Right lobe of liver (tissue), 6 donors: ENCODE results near the gene BLACAT1. TPM values are rescaled to one million over a fixed set of nuclear protein-coding genes. Genes with fewer than 3 reads are reported as not detected.

Experiments used
- ATAC-seq, 4 donors: fragments of 200-7000 bp; cut with Tn5 transposase; one replicate each; pipeline ENCODE4 v1.9.1; 2020; ENCODE audit warnings: mild to moderate bottlenecking in 4 of 4, moderate library complexity in 4 of 4
- DNase-seq, 3 donors: peaks; one replicate each; pipeline ENCODE4 v3.0.0-alpha.2; 2020
- H3K27ac ChIP-seq, 3 donors: fragments of 200-600 bp; one replicate each; pipeline ENCODE4 v1.8.0; 2022
- H3K27me3 ChIP-seq, 2 donors: fragments of 200-600 bp; one replicate each; pipeline ENCODE4 v1.8.0; 2022
- H3K36me3 ChIP-seq, 4 donors: fragments of 200-600 bp; sonication (generic) in 1 of 4; one replicate each; pipeline versions ENCODE4 v1.5.1 to v1.8.0; 2017 to 2022; ENCODE audit warnings: control low read depth in 1 of 4
- H3K4me1 ChIP-seq, 4 donors: fragments of 200-600 bp; sonication (generic) in 1 of 4; one replicate each; pipeline versions ENCODE4 v1.5.1 to v1.8.0; 2017 to 2022; ENCODE audit warnings: control low read depth in 1 of 4
- H3K4me3 ChIP-seq, 3 donors: fragments of 200-600 bp; one replicate each; pipeline ENCODE4 v1.8.0; 2022
- H3K9me3 ChIP-seq, 4 donors: fragments of 200-600 bp; sonication (generic) in 1 of 4; one replicate each; pipeline versions ENCODE4 v1.5.1 to v1.8.0; 2017 to 2022; ENCODE audit warnings: control low read depth in 1 of 4
- POLR2A ChIP-seq: fragments of 450-650 bp; IDR thresholded peaks from one replicate; pipeline ENCODE4 v1.6.1; 2017; ENCODE audit warnings: antibody characterized with exemption, mild to moderate bottlenecking
- WGBS: methylation state at CpG from one replicate; pipeline ENCODE4 v1.1.6; 2018; ENCODE audit warnings: low coverage, low lambda C conversion rate; ENCODE audit not compliant: insufficient coverage; ENCODE audit errors: missing lambda C conversion rate; 5-methylcytosine and 5-hydroxymethylcytosine counted together
- intact Hi-C, 2 donors: fragments of 100-400 bp; cut with DNase I; formaldehyde crosslinking; loops; one replicate each; pipeline versions ENCODE4 v1.11.2 to v1.14.1; 2022
- total RNA-seq, 6 experiments: library from RNA; depleted of rRNA in 2 of 6; stranded (reverse); fragments of >200 nt in 2 of 6; fragmentation: NEBNext Ultra II Directional in 3 of 6; extraction: Animal tissue kit (Norgen Biotek cat#: 25700) in 3 of 6; gene quantifications; one replicate each; pipeline versions ENCODE4 v1.1.0 to v1.2.4, GENCODE V29; 2016 to 2023
- TF ChIP-seq, protein P1 (sequence below), 4 donors: fragments of 200-600 bp in 3 of 4; fragments of 450-650 bp in 1 of 4; IDR thresholded peaks; one replicate each; pipeline versions ENCODE4 v1.5.1 to v1.8.0; 2016 to 2022; ENCODE audit warnings: antibody characterized with exemption in 4 of 4, mild to moderate bottlenecking in 2 of 4
- donor health status: DM: no; HTN: yes; CAD: no.
- donor health status: DM: no; HTN: no; CAD: no.
- donor health status: DM: no; HTN: no; CAD: no.
- donor health status: DM: no; HTN: yes; CAD: no.
- donor health status: DM: no; HTN: yes; CAD: no.

Gene BLACAT1
- total RNA-seq, 6 experiments from 2014 or later: 0.06 TPM; not detected in 5

DNA sequence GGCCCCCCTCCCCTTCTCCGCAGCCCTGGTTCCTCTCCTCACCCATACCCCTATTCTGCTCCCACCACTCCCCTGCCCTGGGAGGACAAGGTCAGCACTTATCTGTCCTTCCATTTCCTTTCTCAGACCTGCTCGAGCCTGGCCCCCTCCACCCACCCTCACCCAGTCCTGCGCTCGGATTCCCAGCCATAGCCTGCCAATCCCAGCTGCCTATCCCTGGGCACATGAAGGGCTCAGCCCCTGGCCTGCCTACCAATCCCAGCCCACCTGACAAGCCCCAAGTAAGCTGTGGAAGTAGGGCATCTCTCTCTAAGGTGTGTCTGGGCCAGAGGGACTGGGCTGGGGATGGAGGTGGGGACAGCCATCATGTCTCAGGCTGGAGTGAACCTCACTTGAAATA lies 5.4 kb downstream of the BLACAT1 start:
- TF ChIP-seq, protein P1, sequence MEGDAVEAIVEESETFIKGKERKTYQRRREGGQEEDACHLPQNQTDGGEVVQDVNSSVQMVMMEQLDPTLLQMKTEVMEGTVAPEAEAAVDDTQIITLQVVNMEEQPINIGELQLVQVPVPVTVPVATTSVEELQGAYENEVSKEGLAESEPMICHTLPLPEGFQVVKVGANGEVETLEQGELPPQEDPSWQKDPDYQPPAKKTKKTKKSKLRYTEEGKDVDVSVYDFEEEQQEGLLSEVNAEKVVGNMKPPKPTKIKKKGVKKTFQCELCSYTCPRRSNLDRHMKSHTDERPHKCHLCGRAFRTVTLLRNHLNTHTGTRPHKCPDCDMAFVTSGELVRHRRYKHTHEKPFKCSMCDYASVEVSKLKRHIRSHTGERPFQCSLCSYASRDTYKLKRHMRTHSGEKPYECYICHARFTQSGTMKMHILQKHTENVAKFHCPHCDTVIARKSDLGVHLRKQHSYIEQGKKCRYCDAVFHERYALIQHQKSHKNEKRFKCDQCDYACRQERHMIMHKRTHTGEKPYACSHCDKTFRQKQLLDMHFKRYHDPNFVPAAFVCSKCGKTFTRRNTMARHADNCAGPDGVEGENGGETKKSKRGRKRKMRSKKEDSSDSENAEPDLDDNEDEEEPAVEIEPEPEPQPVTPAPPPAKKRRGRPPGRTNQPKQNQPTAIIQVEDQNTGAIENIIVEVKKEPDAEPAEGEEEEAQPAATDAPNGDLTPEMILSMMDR (IDR thresholded peaks at IDR 0.05): no peak
- no peak for TF ChIP-seq POLR2A
- Histone ChIP-seq H3K27me3 (peaks cover 0 to 15% of the 10 kb centered on the region in 2 donors), H3K9me3 (no peaks in the 10 kb centered on the region), H3K4me3 (no peak overlapping the region), H3K36me3 (no peaks in the 10 kb centered on the region), H3K4me1 (no peaks in the 10 kb centered on the region), H3K27ac (no peak overlapping the region)
- no peak for DNase-seq
- WGBS: 48% methylated on average over 3 of the region's 4 CpGs
- ATAC-seq: no peak
- intact Hi-C loops: no loop called here

DNA sequence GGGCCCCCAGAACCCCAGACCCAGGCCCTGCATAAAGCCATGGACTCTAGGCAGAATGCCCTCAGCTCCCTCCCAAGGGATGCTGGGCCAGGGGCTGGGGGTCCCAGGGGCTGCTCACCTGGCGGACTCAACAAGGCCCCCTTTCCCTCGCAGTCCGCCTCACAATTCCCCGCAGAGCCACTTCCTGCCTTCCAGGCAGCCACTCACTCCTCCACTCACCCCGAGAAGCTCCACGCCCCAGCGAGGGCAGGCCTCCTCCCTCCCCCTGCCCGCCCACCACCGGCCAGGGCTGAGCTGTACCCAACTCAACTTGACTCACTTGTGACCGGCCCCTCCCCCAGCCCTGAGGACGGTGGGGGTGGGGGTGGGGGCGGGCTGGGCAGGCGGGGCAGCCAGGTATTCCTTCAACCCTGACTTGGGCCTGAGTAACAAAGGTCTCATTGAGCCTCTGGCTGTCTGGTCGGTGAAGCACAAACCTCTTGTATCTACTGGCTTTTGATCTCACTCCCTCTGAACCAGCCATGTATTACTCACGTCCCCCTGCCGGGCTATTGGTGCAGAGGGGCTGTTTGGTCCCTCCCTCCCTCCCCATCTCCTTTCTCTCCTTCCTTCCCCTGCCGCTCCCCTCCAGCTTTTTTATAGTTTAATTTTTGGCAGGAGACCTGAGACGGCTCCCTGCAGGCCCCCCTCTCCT lies 5.9 kb downstream of the BLACAT1 start:
- H3K27ac ChIP-seq: no peak overlapping the region
- DNase-seq (no peak), ATAC-seq (peak in 2 of 4 donors; percentile 23 to 32)
- WGBS: 30% methylated on average over 9 of the region's 18 CpGs
- no peak for TF ChIP-seq POLR2A
- TF ChIP-seq, protein P1 (IDR thresholded peaks at IDR 0.05): no peak
- peaks cover 0 to 11% of the 10 kb centered on the region in 2 donors for H3K27me3 ChIP-seq
- no peak overlapping the region for H3K4me3 ChIP-seq
- H3K36me3 ChIP-seq: no peaks in the 10 kb centered on the region
- no peaks in the 10 kb centered on the region for H3K9me3 ChIP-seq
- intact Hi-C loops: no loop called here
- H3K4me1 ChIP-seq: no peaks in the 10 kb centered on the region

- H3K9me3 ChIP-seq: no peaks in the 10 kb centered on the region
- no peaks in the 10 kb centered on the region for H3K36me3 ChIP-seq
- WGBS: 20% methylated on average over 1 of the region's 4 CpGs
- H3K27me3 ChIP-seq: peaks cover 0 to 6% of the 10 kb centered on the region in 2 donors
- ATAC-seq (no peak), DNase-seq (no peak)
- no peak for TF ChIP-seq POLR2A
- TF ChIP-seq, protein P1 (IDR thresholded peaks at IDR 0.05): no peak
- intact Hi-C loops: no loop called here
- H3K27ac ChIP-seq: no peak overlapping the region
- no peak overlapping the region for H3K4me3 ChIP-seq
- H3K4me1 ChIP-seq: no peaks in the 10 kb centered on the region
Observed at GRCh38 chr1:205449254-205449749, 6.5 kb downstream of the BLACAT1 start.

DNA sequence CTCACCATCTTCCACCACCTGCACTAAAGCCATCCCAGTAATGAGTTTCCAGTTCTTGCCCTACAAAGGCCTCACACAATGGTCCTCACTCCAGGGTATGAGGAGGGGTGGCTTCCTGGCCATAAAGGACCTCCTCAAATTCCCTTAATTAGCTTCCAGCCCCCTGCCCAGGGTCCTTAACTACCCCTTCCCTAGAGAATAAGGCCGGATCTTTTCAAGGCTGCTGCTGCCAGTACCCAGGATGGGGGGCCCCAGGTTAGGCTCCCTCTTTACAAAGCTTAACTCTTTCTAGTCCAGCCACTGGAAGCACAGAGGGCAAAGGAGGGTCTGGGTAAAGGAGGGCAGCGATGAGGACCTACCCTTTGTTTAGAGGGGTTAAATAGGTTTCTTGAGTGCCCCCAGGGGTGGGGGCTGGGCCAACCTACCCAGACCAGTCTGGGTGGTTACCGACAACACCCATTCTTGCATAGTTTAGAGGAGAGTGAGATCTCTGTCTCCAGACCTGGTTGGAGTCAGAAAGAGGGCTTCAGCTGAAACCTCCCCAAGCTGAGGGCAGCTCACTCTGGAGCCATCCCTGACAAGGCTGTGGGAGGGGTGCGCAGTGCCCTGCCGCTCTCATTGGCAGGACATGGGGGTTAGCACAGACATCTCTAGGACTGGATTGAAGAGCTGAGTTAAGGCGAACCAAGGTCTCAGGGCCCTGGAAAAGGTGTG lies 7.1 kb downstream of the BLACAT1 start:
- Histone ChIP-seq H3K27ac (no peak overlapping the region), H3K9me3 (no peaks in the 10 kb centered on the region), H3K36me3 (no peaks in the 10 kb centered on the region), H3K4me3 (no peak overlapping the region), H3K27me3 (peaks cover 0 to 2% of the 10 kb centered on the region in 2 donors), H3K4me1 (no peaks in the 10 kb centered on the region)
- WGBS: 46% methylated on average over 2 of the region's 6 CpGs
- intact Hi-C loops: no loop called here
- ATAC-seq (no peak), DNase-seq (no peak)
- TF ChIP-seq, protein P1 (IDR thresholded peaks at IDR 0.05): no peak
- no peak for TF ChIP-seq POLR2A
